ENCODE results near the gene MVP.

GRCh38 chr16:29860218-29860617 is 40.0 kb downstream of the MVP start:
- TF ChIP-seq EP300 (IDR thresholded peaks at IDR 0.05), result no peak
- no peak for TF ChIP-seq CTCF (IDR thresholded peaks at IDR 0.05)
- TF ChIP-seq POLR2AphosphoS5 (IDR thresholded peaks at IDR 0.05), result no peak
- no peak for TF ChIP-seq POLR2A (IDR thresholded peaks at IDR 0.05)

Data from sigmoid colon (tissue), 4 donors.